Measurements from ENCODE around the gene CFAP300.

GRCh38 chr11:102062106-102062505 is 14.9 kb downstream of the CFAP300 start:
- TF ChIP-seq, protein P1, sequence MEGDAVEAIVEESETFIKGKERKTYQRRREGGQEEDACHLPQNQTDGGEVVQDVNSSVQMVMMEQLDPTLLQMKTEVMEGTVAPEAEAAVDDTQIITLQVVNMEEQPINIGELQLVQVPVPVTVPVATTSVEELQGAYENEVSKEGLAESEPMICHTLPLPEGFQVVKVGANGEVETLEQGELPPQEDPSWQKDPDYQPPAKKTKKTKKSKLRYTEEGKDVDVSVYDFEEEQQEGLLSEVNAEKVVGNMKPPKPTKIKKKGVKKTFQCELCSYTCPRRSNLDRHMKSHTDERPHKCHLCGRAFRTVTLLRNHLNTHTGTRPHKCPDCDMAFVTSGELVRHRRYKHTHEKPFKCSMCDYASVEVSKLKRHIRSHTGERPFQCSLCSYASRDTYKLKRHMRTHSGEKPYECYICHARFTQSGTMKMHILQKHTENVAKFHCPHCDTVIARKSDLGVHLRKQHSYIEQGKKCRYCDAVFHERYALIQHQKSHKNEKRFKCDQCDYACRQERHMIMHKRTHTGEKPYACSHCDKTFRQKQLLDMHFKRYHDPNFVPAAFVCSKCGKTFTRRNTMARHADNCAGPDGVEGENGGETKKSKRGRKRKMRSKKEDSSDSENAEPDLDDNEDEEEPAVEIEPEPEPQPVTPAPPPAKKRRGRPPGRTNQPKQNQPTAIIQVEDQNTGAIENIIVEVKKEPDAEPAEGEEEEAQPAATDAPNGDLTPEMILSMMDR (IDR thresholded peaks at IDR 0.05; ENCODE audit: insufficient read depth, low read depth, low read length) = no peak
- no peak for TF ChIP-seq EZH2 (IDR thresholded peaks at IDR 0.05; ENCODE audit: insufficient read depth, low read length)

All from astrocyte (in vitro differentiated cells and primary cell).